Stimulated activated memory B cell treated with anti-CD40 and anti-IgM and Interleukin-4, amounts not matched to agents 10 μg/mL and 1 μg/mL and 100 μg/mL, for 72 hours (primary cell): ENCODE results near the gene AGFG1.

Experiments used
- ATAC-seq: fragments of 150-1000 bp; cut with Tn5 transposase; 2 replicates; pipeline ENCODE4 v1.10.0; 2021
- H3K27ac Mint-ChIP-seq: one replicate; pipeline ENCODE4 v1.8.0; 2022; ENCODE audit warnings: mild to moderate bottlenecking, mixed read lengths
- H3K27me3 Mint-ChIP-seq: one replicate; pipeline ENCODE4 v1.8.0; 2022; ENCODE audit warnings: mixed read lengths
- H3K36me3 Mint-ChIP-seq: one replicate; pipeline ENCODE4 v1.8.0; 2022; ENCODE audit warnings: mixed read lengths
- H3K4me1 Mint-ChIP-seq: one replicate; pipeline ENCODE4 v1.8.0; 2022; ENCODE audit warnings: mixed read lengths
- H3K4me3 Mint-ChIP-seq: one replicate; pipeline ENCODE4 v1.8.0; 2022; ENCODE audit warnings: mild to moderate bottlenecking, moderate library complexity, mixed read lengths
- H3K9me3 Mint-ChIP-seq: one replicate; pipeline ENCODE4 v1.8.0; 2022; ENCODE audit warnings: mixed read lengths

Gene AGFG1

GRCh38 chr2:227473122-227473461 lies 1.1 kb downstream of the AGFG1 start:
- H3K27me3 Mint-ChIP-seq = no peaks in the 10 kb centered on the region
- no peaks in the 10 kb centered on the region for H3K36me3 Mint-ChIP-seq
- H3K27ac Mint-ChIP-seq = peak overlapping the region; percentile 48
- peaks cover 45% of the 10 kb centered on the region for H3K4me1 Mint-ChIP-seq
- no peak for ATAC-seq
- H3K9me3 Mint-ChIP-seq = no peaks in the 10 kb centered on the region
- peak overlapping the region; percentile 79 for H3K4me3 Mint-ChIP-seq

- peak overlapping the region; percentile 79 for H3K4me3 Mint-ChIP-seq
Measured at GRCh38 chr2:227473806-227474205, 1.9 kb downstream of the AGFG1 start.

GRCh38 chr2:227474410-227474809 lies 2.5 kb downstream of the AGFG1 start:
- no peak overlapping the region for H3K27ac Mint-ChIP-seq
- no peaks in the 10 kb centered on the region for H3K9me3 Mint-ChIP-seq
- H3K4me3 Mint-ChIP-seq = peak overlapping the region; percentile 26
- H3K4me1 Mint-ChIP-seq = peaks cover 57% of the 10 kb centered on the region
- no peak for ATAC-seq
- H3K27me3 Mint-ChIP-seq = no peaks in the 10 kb centered on the region
- no peaks in the 10 kb centered on the region for H3K36me3 Mint-ChIP-seq

More at GRCh38 chr2:227473806-227474205, 1.9 kb downstream of the AGFG1 start:
- Mint-ChIP-seq H3K27me3 (no peaks in the 10 kb centered on the region), H3K27ac (no peak overlapping the region), H3K36me3 (no peaks in the 10 kb centered on the region), H3K9me3 (no peaks in the 10 kb centered on the region), H3K4me1 (peaks cover 51% of the 10 kb centered on the region)
- no peak for ATAC-seq

- H3K27me3 Mint-ChIP-seq = no peaks in the 10 kb centered on the region
- no peak for ATAC-seq
- no peak overlapping the region for H3K4me3 Mint-ChIP-seq
- peaks cover 71% of the 10 kb centered on the region for H3K4me1 Mint-ChIP-seq
- no peaks in the 10 kb centered on the region for H3K9me3 Mint-ChIP-seq
- no peak overlapping the region for H3K27ac Mint-ChIP-seq
- H3K36me3 Mint-ChIP-seq = no peaks in the 10 kb centered on the region
Measured at GRCh38 chr2:227477291-227477690, 5.3 kb downstream of the AGFG1 start.

GRCh38 chr2:227479865-227480475 lies 8.0 kb downstream of the AGFG1 start:
- no peaks in the 10 kb centered on the region for H3K9me3 Mint-ChIP-seq
- no peak for ATAC-seq
- peak overlapping the region; percentile 2 for H3K4me3 Mint-ChIP-seq
- peaks cover 67% of the 10 kb centered on the region for H3K4me1 Mint-ChIP-seq
- H3K27ac Mint-ChIP-seq = peak overlapping the region; percentile 4
- no peaks in the 10 kb centered on the region for H3K36me3 Mint-ChIP-seq
- H3K27me3 Mint-ChIP-seq = no peaks in the 10 kb centered on the region

- H3K36me3 Mint-ChIP-seq = peaks cover 2% of the 10 kb centered on the region
- ATAC-seq = peak; percentile 50
- no peaks in the 10 kb centered on the region for H3K27me3 Mint-ChIP-seq
- peak overlapping the region; percentile 75 for H3K27ac Mint-ChIP-seq
- H3K9me3 Mint-ChIP-seq = no peaks in the 10 kb centered on the region
- H3K4me1 Mint-ChIP-seq = peaks cover 66% of the 10 kb centered on the region
- no peak overlapping the region for H3K4me3 Mint-ChIP-seq
Measured at GRCh38 chr2:227480528-227480927, 8.6 kb downstream of the AGFG1 start.

- H3K9me3 Mint-ChIP-seq = no peaks in the 10 kb centered on the region
- peak overlapping the region; percentile 77 for H3K27ac Mint-ChIP-seq
- H3K27me3 Mint-ChIP-seq = no peaks in the 10 kb centered on the region
- peak; percentile 91 for ATAC-seq
- peaks cover 10% of the 10 kb centered on the region for H3K36me3 Mint-ChIP-seq
- H3K4me3 Mint-ChIP-seq = peak overlapping the region; percentile 28
- peaks cover 68% of the 10 kb centered on the region for H3K4me1 Mint-ChIP-seq
Measured at GRCh38 chr2:227482638-227483340, 10.8 kb downstream of the AGFG1 start.

GRCh38 chr2:227485429-227485828 lies 13.5 kb downstream of the AGFG1 start:
- no peaks in the 10 kb centered on the region for H3K27me3 Mint-ChIP-seq
- no peak for ATAC-seq

GRCh38 chr2:227486688-227487087 lies 14.7 kb downstream of the AGFG1 start:
- ATAC-seq = no peak
- no peaks in the 10 kb centered on the region for H3K9me3 Mint-ChIP-seq
- peaks cover 17% of the 10 kb centered on the region for H3K36me3 Mint-ChIP-seq
- H3K4me3 Mint-ChIP-seq = no peak overlapping the region
- H3K27me3 Mint-ChIP-seq = no peaks in the 10 kb centered on the region
- H3K4me1 Mint-ChIP-seq = peaks cover 50% of the 10 kb centered on the region
- H3K27ac Mint-ChIP-seq = no peak overlapping the region

More at GRCh38 chr2:227485429-227485828, 13.5 kb downstream of the AGFG1 start:
- Mint-ChIP-seq H3K4me3 (no peak overlapping the region), H3K27ac (no peak overlapping the region), H3K36me3 (peaks cover 16% of the 10 kb centered on the region), H3K4me1 (peaks cover 61% of the 10 kb centered on the region), H3K9me3 (no peaks in the 10 kb centered on the region)

- no peak overlapping the region for H3K27ac Mint-ChIP-seq
- H3K27me3 Mint-ChIP-seq = no peaks in the 10 kb centered on the region
- no peak for ATAC-seq
- peaks cover 47% of the 10 kb centered on the region for H3K4me1 Mint-ChIP-seq
- H3K36me3 Mint-ChIP-seq = peaks cover 24% of the 10 kb centered on the region
- no peaks in the 10 kb centered on the region for H3K9me3 Mint-ChIP-seq
- no peak overlapping the region for H3K4me3 Mint-ChIP-seq
Measured at GRCh38 chr2:227488045-227488444, 16.1 kb downstream of the AGFG1 start.

GRCh38 chr2:227491386-227491785 lies 19.4 kb downstream of the AGFG1 start:
- no peak overlapping the region for H3K4me3 Mint-ChIP-seq

GRCh38 chr2:227493524-227493923 lies 21.6 kb downstream of the AGFG1 start:
- Mint-ChIP-seq H3K36me3 (peaks cover 34% of the 10 kb centered on the region), H3K4me1 (peaks cover 39% of the 10 kb centered on the region), H3K9me3 (no peaks in the 10 kb centered on the region), H3K27me3 (no peaks in the 10 kb centered on the region), H3K27ac (no peak overlapping the region), H3K4me3 (no peak overlapping the region)
- no peak for ATAC-seq

More at GRCh38 chr2:227491386-227491785, 19.4 kb downstream of the AGFG1 start:
- Mint-ChIP-seq H3K4me1 (peaks cover 40% of the 10 kb centered on the region), H3K36me3 (peaks cover 39% of the 10 kb centered on the region), H3K9me3 (no peaks in the 10 kb centered on the region), H3K27me3 (no peaks in the 10 kb centered on the region), H3K27ac (no peak overlapping the region)
- ATAC-seq = no peak

GRCh38 chr2:227497158-227497557 lies 25.2 kb downstream of the AGFG1 start:
- H3K27ac Mint-ChIP-seq = no peak overlapping the region
- H3K36me3 Mint-ChIP-seq = peaks cover 40% of the 10 kb centered on the region
- no peaks in the 10 kb centered on the region for H3K27me3 Mint-ChIP-seq
- H3K9me3 Mint-ChIP-seq = no peaks in the 10 kb centered on the region
- no peak overlapping the region for H3K4me3 Mint-ChIP-seq
- ATAC-seq = no peak
- H3K4me1 Mint-ChIP-seq = peaks cover 48% of the 10 kb centered on the region

GRCh38 chr2:227499627-227500300 lies 27.8 kb downstream of the AGFG1 start:
- peaks cover 43% of the 10 kb centered on the region for H3K36me3 Mint-ChIP-seq
- no peaks in the 10 kb centered on the region for H3K9me3 Mint-ChIP-seq
- H3K4me3 Mint-ChIP-seq = no peak overlapping the region
- peaks cover 57% of the 10 kb centered on the region for H3K4me1 Mint-ChIP-seq
- ATAC-seq = no peak
- no peak overlapping the region for H3K27ac Mint-ChIP-seq
- no peaks in the 10 kb centered on the region for H3K27me3 Mint-ChIP-seq

- H3K4me3 Mint-ChIP-seq = no peak overlapping the region
- ATAC-seq = no peak
- H3K27me3 Mint-ChIP-seq = no peaks in the 10 kb centered on the region
- no peaks in the 10 kb centered on the region for H3K9me3 Mint-ChIP-seq
- H3K4me1 Mint-ChIP-seq = peaks cover 61% of the 10 kb centered on the region
- H3K36me3 Mint-ChIP-seq = peaks cover 43% of the 10 kb centered on the region
- H3K27ac Mint-ChIP-seq = no peak overlapping the region
Measured at GRCh38 chr2:227500301-227500630, 28.3 kb downstream of the AGFG1 start.
